Activated B cell treated with CpG ODN at 0.5 μM for 24 hours (primary cell): ENCODE measurements around the gene PLAAT1. TPM values are rescaled to one million over a fixed set of nuclear protein-coding genes. Genes with fewer than 3 reads are reported as not detected.

Source experiments
- ATAC-seq: fragments of 200-7000 bp; cut with Tn5 transposase; one replicate; pipeline ENCODE4 v1.10.0; 2021; ENCODE audit warnings: low read depth, mild to moderate bottlenecking, moderate library complexity
- CTCF ChIA-PET: fragments of 350-600 bp; sonication (Branson Sonifier 250); formaldehyde crosslinking; loops from one replicate; lab custom pipeline; 2021; ENCODE audit warnings: antibody characterized with exemption; lab: Charles Lee
- POLR2A ChIA-PET: fragments of 350-600 bp; sonication (Branson Sonifier 250); formaldehyde crosslinking; loops from one replicate; lab custom pipeline; 2021; ENCODE audit warnings: antibody characterized with exemption; lab: Charles Lee
- DNase-seq: peaks from one replicate; pipeline ENCODE4 v3.0.0; 2022
- H3K27ac Mint-ChIP-seq: one replicate; pipeline ENCODE4 v1.8.0; 2020; ENCODE audit warnings: mixed read lengths
- H3K27me3 Mint-ChIP-seq: one replicate; pipeline ENCODE4 v1.8.0; 2021; ENCODE audit warnings: mixed read lengths
- H3K36me3 Mint-ChIP-seq: one replicate; pipeline ENCODE4 v1.8.0; 2021; ENCODE audit warnings: low read depth, mixed read lengths
- H3K4me1 Mint-ChIP-seq: one replicate; pipeline ENCODE4 v1.8.0; 2021; ENCODE audit warnings: mixed read lengths
- H3K4me3 Mint-ChIP-seq: one replicate; pipeline ENCODE4 v1.8.0; 2020; ENCODE audit warnings: mild to moderate bottlenecking, mixed read lengths
- H3K9me3 Mint-ChIP-seq: one replicate; pipeline ENCODE4 v1.8.0; 2020; ENCODE audit warnings: mixed read lengths
- intact Hi-C: fragments of 100-400 bp; cut with micrococcal nuclease; formaldehyde crosslinking; loops from one replicate; pipeline ENCODE4 v1.15.1; 2024
- total RNA-seq: library from RNA; stranded (reverse); gene quantifications from 2 replicates; pipeline ENCODE4 v1.2.3, GENCODE V29; 2022
- TF ChIP-seq, protein P1 (sequence below): fragments of 200-600 bp; IDR thresholded peaks from one replicate; pipeline ENCODE4 v1.8.0; 2022; ENCODE audit warnings: antibody characterized with exemption, mild to moderate bottlenecking

PLAAT1 gene
- total RNA-seq = not detected in 2 replicates

DNA sequence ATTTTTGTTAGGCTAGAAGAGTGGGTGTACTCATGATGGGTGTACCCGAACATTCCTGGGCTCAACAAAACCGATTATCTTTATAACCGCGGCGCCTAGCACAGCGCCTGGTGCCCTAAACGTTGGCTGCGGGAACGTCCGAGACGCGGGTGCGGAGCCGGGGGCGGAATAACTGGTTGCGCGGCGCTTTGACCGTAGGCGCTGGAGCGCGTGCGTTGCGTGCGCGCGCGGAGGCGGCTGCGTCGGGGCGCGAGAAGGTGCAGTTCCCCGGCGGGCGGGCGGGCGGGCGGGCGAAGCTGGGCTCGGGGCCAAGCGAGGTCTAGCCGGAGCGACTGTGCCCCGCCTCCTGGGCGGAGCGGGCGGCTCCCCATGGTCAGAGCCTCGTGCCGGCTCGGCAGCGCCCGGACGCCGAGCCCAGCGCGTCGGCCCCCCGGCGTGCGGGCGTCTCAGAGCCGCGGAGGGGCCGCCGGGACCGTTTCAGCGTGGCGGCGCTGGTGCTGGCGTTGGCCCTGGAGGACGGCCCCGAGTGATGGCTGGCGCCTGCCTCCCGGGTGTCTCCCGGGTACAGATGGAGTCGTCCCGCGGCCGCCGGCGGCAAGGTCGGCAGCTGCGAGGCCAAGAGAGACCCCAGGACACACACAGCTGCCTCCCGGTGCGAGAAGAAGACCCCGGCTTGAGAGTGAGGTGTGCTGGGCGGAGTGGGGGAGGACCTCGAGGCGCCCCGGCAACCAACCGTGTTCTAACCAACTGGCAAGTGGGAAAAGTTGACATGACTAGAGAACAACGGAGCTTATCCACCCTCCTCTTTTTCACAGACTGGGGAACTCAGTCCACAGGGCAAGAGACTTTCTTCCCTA lies at the start of gene PLAAT1:
Gene PLAAT1 (plus strand): TSS at position 373 of the 857 bp plus-strand sequence. CDS start 14,429 bp downstream, outside the sequence.
- peak within 1 kb of the TSS; percentile 32 for H3K4me3 Mint-ChIP-seq
- no peak within 1 kb of the TSS for H3K27ac Mint-ChIP-seq
- H3K9me3 Mint-ChIP-seq = peaks cover 3% of the 10 kb centered on the region

DNA sequence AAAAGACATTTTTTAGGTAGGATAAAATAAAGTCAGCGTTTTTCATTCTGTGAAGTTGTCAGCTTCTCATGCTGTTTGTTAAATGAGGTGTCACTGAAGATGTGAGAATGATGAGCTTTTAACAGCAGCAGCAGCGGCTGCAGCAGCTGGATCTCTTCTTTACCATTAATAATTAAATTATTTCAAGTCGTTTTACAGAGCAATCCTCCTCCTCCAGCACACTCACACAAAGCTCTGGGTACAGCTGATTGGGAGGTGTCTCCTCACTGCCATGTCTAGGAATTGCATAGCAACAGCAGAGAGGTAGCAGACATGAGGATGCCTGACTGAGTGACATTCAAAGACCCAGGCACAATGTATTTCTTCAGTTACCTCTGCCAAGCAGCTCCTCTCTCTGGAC lies 46.7 kb upstream of the PLAAT1 start:
- POLR2A ChIA-PET = no interaction called here
- no peak for DNase-seq
- intact Hi-C loops = no loop called here
- TF ChIP-seq, protein P1, sequence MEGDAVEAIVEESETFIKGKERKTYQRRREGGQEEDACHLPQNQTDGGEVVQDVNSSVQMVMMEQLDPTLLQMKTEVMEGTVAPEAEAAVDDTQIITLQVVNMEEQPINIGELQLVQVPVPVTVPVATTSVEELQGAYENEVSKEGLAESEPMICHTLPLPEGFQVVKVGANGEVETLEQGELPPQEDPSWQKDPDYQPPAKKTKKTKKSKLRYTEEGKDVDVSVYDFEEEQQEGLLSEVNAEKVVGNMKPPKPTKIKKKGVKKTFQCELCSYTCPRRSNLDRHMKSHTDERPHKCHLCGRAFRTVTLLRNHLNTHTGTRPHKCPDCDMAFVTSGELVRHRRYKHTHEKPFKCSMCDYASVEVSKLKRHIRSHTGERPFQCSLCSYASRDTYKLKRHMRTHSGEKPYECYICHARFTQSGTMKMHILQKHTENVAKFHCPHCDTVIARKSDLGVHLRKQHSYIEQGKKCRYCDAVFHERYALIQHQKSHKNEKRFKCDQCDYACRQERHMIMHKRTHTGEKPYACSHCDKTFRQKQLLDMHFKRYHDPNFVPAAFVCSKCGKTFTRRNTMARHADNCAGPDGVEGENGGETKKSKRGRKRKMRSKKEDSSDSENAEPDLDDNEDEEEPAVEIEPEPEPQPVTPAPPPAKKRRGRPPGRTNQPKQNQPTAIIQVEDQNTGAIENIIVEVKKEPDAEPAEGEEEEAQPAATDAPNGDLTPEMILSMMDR = no peak
- Mint-ChIP-seq H3K9me3 (no peaks in the 10 kb centered on the region), H3K4me3 (no peak overlapping the region), H3K4me1 (no peaks in the 10 kb centered on the region), H3K27me3 (no peaks in the 10 kb centered on the region), H3K36me3 (no peaks in the 10 kb centered on the region), H3K27ac (no peak overlapping the region)
- CTCF ChIA-PET = no interaction called here
- ATAC-seq = no peak

More for the DNA sequence above, at the start of gene PLAAT1:
- DNase-seq (no peak), ATAC-seq (no peak)
- POLR2A ChIA-PET = interaction anchor here (0.5 kb wide), 1 partner anchor 192 kb away, joined by 3 read pairs; no protein-coding TSS in a partner anchor
- H3K4me1 Mint-ChIP-seq = peaks cover 4% of the 10 kb centered on the region
- TF ChIP-seq, protein P1 = no peak
- peaks cover 38% of the 10 kb centered on the region for H3K27me3 Mint-ChIP-seq
- CTCF ChIA-PET = no interaction called here
- intact Hi-C loops = no loop called here
- no peaks in the 10 kb centered on the region for H3K36me3 Mint-ChIP-seq

DNA sequence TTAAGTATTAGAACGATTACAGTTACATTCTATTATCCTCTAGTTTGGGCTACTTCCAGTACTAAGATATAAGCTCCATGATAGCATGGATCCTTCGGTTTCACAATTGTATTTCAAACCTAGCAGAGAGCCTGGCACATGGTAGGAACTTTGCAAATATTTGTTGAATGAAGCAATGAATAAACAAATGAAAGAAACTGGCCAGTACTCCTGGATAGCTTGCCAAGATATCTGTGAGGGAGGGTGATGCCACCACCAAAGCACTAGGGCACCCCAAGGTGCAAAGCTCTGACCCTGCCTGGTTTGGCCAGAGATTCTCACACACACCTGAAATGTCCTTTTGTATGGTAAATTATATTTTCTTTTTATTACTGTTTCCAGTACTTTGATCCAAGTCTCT lies 44.3 kb upstream of the PLAAT1 start:
- H3K4me3 Mint-ChIP-seq = no peak overlapping the region
- ChIA-PET CTCF (no interaction called here), POLR2A (no interaction called here)
- no peaks in the 10 kb centered on the region for H3K27me3 Mint-ChIP-seq
- DNase-seq (no peak), ATAC-seq (no peak)
- intact Hi-C loops = no loop called here
- TF ChIP-seq, protein P1 = no peak
- H3K36me3 Mint-ChIP-seq = no peaks in the 10 kb centered on the region
- H3K4me1 Mint-ChIP-seq = no peaks in the 10 kb centered on the region
- H3K27ac Mint-ChIP-seq = no peak overlapping the region
- H3K9me3 Mint-ChIP-seq = no peaks in the 10 kb centered on the region

DNA sequence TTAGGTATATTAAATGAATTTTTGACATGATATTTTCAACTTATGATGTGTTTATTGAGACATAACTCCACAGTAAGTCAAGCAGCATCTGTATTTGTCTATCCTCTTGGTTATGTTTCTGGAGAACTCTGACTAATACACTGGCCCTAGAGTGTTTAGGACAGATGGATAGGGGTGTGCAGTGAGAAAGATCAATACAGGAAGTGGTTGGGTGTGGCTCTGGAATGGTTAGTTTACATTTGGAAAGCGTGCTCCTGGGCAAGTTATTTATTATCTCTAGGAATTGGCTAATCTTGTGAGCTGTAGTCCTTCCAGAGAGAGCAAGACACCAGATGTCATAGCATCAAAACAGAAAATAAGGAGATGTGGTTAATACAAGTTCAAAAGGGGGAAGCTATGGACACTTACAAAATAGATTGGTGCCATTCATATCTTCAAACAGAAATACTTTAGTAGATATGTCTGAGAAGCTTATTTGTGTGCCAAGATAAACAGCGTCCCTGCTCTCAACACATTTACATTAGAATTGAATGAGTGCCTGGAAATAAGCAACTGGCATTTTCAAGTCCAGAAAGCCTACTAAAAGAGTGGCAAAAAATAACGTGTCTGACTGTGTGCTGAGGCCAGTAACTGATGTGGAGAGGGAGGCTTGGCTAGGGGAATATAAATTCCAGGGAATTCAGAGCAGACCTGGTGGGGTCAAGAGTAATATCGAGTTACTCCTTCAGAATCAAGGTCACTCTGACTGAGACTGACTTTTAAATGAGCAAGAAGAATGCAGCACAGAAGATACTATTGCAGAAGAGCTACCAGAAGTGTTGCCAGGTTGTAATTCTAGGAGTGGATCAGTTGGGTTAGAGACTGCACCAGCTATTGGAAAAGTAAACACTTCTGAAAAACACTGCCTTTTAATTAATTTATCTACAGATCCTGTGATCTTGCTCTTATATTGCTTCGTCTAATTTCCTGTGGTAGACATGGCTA lies 33.4 kb upstream of the PLAAT1 start:
- TF ChIP-seq, protein P1 = no peak
- H3K9me3 Mint-ChIP-seq = no peaks in the 10 kb centered on the region
- no peak overlapping the region for H3K27ac Mint-ChIP-seq
- ATAC-seq (no peak), DNase-seq (no peak)
- H3K36me3 Mint-ChIP-seq = no peaks in the 10 kb centered on the region
- no peaks in the 10 kb centered on the region for H3K27me3 Mint-ChIP-seq
- intact Hi-C loops = no loop called here
- ChIA-PET CTCF (no interaction called here), POLR2A (no interaction called here)
- H3K4me1 Mint-ChIP-seq = no peaks in the 10 kb centered on the region
- H3K4me3 Mint-ChIP-seq = no peak overlapping the region

DNA sequence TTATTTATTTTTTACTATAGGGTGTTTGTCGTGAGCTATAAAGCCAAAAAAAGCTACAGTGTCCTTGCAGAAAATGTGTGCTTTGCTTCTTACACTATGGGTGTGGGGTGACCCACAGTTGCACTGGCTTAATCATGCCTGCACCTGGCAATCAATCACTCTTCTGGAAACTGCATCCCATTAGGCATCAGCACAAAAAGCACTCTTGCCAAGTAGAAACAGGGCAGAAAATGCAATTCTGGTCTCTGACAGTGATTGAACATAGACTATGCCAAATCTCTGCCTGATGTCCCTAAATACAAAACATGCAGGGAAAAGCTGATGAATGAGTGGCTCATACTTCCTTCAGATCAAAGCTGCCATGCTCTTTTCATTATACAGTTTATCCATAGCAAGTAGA lies 30.4 kb upstream of the PLAAT1 start:
- TF ChIP-seq, protein P1 = no peak
- DNase-seq (no peak), ATAC-seq (no peak)
- ChIA-PET CTCF (no interaction called here), POLR2A (no interaction called here)
- no peak overlapping the region for H3K27ac Mint-ChIP-seq
- H3K4me1 Mint-ChIP-seq = no peaks in the 10 kb centered on the region
- no peak overlapping the region for H3K4me3 Mint-ChIP-seq
- intact Hi-C loops = no loop called here
- no peaks in the 10 kb centered on the region for H3K27me3 Mint-ChIP-seq
- H3K9me3 Mint-ChIP-seq = no peaks in the 10 kb centered on the region
- H3K36me3 Mint-ChIP-seq = no peaks in the 10 kb centered on the region
